Retinal pigment epithelial cell (primary cell): ENCODE results near the gene NRP1.

ENCODE experiments used
- DNase-seq: peaks from one replicate; pipeline ENCODE4 v3.0.0-alpha.2; 2010; ENCODE audit warnings: low read depth
- H3K4me3 ChIP-seq: 2 replicates; pipeline ENCODE4 v1.5.1; 2011; ENCODE audit warnings: mild to moderate bottlenecking, low read length, control low read depth, moderate library complexity
- CTCF ChIP-seq: conservative IDR thresholded peaks from 2 replicates; pipeline ENCODE4 v1.5.1; 2011; ENCODE audit warnings: low read depth, low read length, control low read depth, inconsistent platforms

NRP1 gene

DNA sequence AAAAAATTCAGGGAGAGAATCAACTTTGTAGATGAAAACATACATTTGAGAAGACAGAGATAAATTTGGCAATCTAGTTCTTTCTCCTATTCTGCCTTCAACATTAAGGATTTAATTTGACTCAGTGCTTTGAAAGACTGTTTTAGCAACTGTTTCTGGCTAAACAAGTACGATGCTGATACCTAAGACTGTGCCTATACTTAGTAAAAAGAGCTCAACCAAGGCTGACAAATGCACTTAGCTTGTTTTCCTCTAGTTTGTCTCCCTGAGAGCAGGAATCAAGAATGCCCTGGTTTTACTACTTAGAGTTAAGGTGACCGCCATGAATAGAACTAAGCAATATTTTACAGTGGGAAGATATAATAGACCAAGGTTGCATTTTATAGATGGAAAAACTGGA is 49.5 kb downstream of the NRP1 start:
- TF ChIP-seq CTCF: no peak
- no peak overlapping the region for H3K4me3 ChIP-seq
- DNase-seq: no peak

DNA sequence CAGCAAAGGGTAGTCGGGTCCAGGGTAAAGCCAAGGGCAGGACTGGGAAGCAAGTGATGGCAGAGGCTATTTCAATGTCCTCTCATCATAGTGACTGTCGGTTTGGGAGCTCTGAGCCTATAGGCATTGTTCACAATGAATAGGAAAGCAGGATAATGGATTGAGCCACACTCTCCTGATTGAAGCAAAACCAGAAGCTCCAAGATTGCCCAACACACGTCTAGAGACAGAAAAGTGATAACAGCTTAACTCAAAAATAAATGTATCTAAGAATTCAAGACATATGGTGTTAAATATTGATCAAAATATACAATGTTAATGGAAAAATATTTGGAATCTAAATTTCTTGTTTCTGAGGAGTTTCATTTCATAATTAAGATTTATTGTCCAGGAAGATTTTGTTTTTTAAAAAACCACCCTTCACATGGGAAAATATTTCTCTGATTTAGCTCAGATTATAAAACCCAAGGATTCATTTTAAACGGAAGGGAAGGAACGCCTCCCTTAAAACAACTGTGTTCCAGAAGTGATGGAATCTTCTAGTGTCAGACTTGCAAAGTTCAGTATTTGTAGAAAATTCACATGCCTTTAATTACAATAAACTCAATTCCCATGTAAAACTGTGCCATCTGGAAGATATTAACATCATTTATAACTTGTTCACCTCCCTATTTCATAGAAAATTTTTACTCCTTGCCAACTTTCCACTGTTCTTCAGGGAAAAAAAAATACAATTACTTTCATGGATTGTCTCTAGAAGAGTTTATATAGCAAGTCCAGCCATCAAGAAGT is 54.5 kb downstream of the NRP1 start:
- no peak for DNase-seq
- TF ChIP-seq CTCF: no peak
- H3K4me3 ChIP-seq: no peak overlapping the region

DNA sequence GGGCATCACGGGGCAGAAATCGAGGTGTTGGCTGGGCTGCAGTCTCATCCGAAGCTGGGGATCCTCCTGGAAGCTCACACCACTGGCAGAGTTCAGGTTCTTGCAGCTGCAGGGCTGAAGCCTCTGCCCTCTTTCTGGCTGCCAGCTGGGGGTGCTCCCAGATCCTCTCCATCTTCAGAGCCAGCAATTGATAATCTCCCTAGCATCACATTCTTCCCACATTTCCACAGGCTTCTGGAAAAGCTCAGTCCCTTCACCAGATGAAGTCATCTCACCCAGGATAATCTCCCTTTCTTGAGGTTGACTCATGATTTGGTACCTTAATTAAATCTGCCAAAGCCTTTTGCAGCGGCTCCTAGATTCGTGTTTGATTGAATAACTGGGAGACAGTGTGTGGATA is 55.2 kb downstream of the NRP1 start:
- H3K4me3 ChIP-seq: no peak overlapping the region
- no peak for TF ChIP-seq CTCF
- no peak for DNase-seq

DNA sequence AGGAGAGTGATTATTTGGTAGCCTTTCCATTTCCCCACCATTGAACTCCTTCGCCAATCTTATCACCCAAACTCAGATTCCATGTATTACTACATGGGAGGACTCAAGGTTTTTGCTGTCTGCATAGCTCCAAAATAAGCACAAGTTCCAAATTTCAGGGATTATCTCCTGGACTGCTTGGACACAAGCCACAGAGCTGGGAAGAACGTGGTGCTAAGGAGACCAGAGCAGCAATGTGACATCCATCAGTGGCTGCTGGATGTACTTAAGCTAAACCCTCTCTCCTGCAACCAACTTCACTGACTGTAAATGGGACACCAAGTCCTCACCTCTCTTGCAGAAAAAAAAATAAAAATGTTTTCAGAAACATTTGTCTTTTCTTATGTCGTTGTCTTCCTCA is 56.3 kb downstream of the NRP1 start:
- no peak for DNase-seq
- TF ChIP-seq CTCF: no peak
- no peak overlapping the region for H3K4me3 ChIP-seq

GRCh38 chr10:33277135-33277536 is 57.3 kb downstream of the NRP1 start:
- H3K4me3 ChIP-seq: no peak overlapping the region
- no peak for TF ChIP-seq CTCF
- DNase-seq: peak; percentile 29

DNA sequence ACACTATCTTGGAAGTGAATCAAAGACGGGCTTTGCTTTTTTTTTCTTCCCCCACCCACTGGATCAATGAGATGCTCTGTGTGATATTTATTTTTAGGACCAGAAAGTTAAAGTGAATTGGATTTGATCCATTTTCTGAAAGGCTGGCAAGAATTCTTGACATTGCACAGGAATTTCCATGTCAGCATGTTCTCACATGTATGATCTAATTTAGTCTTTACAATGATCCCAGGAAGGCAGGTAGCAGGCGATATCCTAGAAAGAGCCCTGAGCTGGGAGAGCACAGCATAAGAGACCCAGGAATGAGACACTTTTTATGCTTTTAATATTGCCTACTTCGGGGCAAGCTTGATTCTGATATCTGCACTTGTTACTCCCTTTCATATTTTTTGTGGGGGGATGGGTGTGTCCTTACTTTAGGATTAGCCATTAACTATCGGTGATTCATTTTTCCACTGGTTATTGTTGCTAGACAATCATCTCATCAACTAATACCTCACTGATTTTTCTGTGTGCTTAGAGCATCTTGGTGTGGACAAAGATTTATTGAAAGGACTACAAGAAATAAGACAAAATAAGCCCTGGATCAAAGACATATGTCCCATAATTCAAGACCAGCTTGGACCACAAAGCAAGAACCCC is 58.1 kb downstream of the NRP1 start:
- DNase-seq: no peak

More for the DNA sequence above, 58.1 kb downstream of the NRP1 start:
- no peak overlapping the region for H3K4me3 ChIP-seq
- no peak for TF ChIP-seq CTCF
